RKO (cell line): ENCODE measurements around the gene BCL2.

Experiments
- DNase-seq: peaks from one replicate; pipeline ENCODE4 v3.0.0-alpha.2; 2016; ENCODE audit warnings: low spot score

BCL2 gene

GRCh38 chr18:63106727-63107126 is 212.8 kb downstream of the BCL2 start:
- no peak for DNase-seq

- DNase-seq, result no peak
These were observed 213.8 kb downstream of the BCL2 start for GRCh38 chr18:63105636-63106316.

- DNase-seq, result no peak
These were observed 214.7 kb downstream of the BCL2 start for GRCh38 chr18:63104868-63105267.

DNA sequence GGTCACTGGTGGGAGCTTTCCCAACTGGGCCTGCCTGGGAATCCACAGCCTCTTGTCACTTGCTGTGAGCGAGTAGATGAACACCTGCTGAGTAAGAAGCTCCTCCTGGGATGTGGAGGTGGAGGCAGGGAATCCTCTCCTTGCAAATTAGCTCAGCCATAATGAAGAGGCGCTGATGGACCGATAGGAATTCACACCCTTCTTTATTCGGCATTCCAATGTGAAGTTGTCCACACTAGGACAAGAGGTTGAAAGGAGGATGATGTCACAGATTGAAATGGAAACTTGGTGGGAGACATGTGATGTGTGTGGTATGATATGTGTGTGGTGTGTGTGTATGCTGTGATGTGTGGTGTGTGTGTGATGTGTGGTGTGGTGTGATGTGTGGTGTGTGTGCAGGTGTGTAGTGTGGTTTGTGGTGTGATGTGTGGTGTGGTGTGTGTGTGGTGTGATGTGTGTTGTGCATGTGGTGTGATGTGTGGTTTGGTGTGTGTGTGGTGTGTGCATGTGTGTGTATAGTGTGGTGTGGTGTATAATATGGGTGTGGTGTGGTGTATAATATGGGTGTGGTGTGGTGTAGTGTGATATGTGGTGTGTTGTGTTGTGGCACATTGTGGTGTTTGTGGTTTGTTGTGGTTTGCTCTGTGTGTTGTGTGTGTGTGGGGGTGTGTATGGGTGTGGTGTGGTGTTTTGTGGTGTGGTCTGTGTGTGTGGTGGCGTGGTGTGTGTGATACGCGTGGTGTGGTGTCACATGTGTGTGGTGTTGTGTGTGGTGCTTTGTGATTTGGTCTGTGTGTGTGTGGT is 216.4 kb downstream of the BCL2 start:
- DNase-seq, result no peak

GRCh38 chr18:63100630-63101055 is 218.9 kb downstream of the BCL2 start:
- no peak for DNase-seq

GRCh38 chr18:63099848-63100629 is 219.5 kb downstream of the BCL2 start:
- no peak for DNase-seq

DNA sequence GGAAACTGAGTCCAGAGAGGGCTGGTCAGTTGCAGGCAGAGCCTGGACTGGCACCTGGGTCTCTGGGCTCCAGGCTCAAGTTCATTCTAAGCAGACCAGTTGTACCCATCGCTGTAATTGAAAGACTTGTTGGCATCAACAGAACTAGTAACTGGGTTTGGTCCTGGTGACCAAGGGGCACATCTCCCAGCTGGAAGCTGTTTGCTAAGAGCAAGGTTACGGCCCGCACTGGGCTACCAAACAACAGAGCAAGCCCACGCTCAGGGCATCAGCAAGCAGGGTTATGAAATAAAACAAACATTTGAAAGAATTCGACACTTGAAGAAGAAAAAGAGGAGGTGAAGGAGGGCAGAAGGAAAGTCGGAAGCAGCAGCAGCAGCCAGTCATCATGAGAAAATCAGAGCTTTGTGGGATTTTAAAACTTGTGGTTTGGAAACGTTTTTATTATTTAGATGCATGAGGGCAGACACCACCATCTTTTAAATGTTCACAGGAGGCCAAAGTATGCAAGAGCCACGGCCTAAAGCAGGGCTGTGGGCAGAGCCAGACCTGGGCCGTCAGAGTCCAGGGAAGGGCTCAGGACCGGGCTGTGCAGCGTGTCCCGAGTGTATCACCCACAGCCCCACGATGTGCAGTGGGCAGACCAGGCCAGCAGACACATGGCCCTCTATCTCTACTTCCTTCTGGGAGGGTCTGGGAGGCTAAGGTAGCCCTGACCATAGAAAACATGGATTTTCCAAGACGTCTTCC is 220.3 kb downstream of the BCL2 start:
- DNase-seq, result no peak

DNA sequence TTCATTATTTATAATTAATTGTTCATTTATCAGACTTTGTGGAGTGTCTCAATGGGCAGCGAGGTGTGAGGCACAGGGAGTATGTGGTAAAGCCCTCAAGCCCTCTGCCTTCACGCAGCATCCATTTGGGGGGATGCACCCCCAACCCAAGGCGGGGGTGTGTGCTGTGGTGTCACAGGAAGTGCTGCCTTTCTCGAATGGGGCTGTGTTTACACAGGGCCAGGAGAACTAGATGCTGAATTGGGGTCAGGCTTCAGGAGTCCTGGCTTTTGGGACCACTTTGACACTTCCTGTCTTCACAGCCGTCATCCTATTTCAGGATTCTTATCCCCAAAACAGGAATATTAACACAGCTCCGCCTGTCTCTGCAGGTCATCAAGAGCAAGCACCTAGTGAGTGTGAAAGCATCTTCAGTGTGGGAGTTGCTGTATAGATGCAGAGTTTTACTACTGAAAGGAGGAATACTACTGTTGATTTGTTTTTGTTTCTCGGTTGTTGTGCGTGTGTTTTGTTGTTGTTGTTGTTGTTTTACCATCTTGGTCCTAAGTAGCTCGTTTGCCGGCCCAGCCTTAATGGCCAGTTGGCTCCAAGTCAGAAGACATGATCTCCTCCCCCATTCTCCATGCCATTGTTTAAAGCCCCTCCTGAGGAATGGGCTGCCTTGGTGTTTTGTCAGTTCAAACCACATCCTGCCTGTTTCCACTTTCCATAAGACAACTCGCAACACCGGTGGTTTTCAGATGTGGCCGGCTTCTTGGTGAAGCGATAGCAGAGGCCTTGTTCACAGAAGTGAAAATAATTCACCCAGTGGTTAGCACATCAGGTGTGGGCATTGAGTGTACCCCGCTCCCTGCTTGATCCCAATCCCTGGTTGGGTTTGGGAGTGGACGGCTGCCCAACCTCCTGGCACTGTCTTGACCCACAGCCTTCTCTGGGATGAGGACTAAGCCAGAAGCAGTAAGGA is 221.3 kb downstream of the BCL2 start:
- no peak for DNase-seq

- no peak for DNase-seq
These were observed 222.4 kb downstream of the BCL2 start for GRCh38 chr18:63097178-63097577.

- DNase-seq, result no peak
These were observed 223.2 kb downstream of the BCL2 start for GRCh38 chr18:63096327-63096874.

- DNase-seq, result no peak
These were observed 223.8 kb downstream of the BCL2 start for GRCh38 chr18:63095768-63096167.

DNA sequence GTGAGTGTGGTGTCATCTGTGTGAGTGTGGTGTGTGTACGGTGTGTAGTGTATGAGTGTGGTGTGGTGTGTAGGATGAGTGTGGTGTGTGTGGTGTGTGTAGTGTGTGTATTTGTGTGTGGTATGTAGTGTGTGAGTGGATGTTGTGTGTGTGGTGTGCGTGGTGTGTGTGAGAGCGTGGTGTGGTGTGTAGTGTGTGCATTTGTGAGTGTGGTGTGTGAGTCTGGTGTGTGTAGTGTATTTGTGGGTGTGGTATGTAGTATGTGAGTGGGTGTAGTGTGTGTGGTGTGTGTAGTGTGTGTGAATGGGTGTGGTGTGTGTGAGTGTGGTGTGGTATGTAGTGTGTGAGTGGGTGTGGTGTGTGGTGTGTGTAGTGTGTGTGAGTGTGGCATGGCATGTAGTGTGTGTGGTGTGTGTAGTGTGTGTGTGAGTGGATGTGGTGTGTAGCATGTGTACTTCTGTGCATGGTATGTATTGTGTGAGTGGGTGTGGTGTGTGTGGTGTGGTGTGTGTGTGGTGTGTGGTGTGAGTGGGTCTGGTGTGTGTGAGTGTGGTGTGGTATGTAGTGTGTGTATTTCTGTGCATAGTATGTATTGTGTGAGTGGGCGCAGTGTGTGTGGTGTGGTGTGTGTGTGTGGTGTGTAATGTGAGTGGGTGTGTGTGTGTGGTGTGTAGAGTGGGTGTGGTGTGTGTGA is 227.8 kb downstream of the BCL2 start:
- no peak for DNase-seq

GRCh38 chr18:63090334-63090733 is 229.2 kb downstream of the BCL2 start:
- DNase-seq, result no peak

DNA sequence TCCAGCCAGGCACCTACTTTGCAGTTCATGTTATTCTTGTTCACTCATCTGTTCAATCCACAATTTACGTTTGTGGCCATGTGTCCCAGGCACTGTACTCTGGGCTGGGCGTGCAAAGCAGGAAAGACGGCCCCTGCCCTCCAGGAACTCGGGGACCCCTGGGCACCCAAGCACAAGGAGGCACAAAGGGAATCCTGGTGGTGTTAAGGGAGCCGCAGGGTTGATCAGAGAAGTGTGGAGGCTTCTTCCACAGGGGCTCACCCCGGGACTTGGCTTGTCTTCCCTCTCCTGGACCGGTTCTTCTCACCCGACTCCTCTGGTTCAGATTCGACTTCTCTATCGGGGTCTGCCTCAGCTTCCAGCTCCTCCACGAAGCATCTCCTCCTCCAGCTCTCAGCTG is 230.5 kb downstream of the BCL2 start:
- no peak for DNase-seq

GRCh38 chr18:63088262-63088661 is 231.3 kb downstream of the BCL2 start:
- DNase-seq, result no peak

- no peak for DNase-seq
These were observed 231.9 kb downstream of the BCL2 start for GRCh38 chr18:63087421-63088230.

DNA sequence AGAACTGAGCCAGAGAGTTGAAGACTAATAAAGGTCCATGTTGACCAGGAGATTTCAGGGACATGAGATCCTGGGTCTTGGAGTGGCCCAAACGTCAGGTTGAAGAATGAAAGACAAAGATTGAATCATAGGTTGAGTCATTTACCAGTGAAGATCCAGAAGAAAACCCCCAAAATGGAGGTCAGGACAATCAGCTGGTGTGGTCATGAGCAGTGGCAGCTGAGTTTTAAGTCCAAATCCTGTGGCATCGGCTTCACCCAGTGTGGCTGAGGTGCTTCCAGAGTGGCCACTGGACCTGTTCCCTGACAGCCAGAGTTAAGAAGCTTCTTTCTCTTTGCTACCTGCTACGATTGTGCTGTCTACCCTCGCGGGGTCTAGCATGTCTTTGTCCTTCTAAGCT is 234.0 kb downstream of the BCL2 start:
- DNase-seq, result no peak

- DNase-seq, result no peak
These were observed 235.3 kb downstream of the BCL2 start for GRCh38 chr18:63084219-63084618.

GRCh38 chr18:63083555-63083954 is 236.0 kb downstream of the BCL2 start:
- DNase-seq, result no peak
